ENCODE data around the gene DOCK8.

DNA sequence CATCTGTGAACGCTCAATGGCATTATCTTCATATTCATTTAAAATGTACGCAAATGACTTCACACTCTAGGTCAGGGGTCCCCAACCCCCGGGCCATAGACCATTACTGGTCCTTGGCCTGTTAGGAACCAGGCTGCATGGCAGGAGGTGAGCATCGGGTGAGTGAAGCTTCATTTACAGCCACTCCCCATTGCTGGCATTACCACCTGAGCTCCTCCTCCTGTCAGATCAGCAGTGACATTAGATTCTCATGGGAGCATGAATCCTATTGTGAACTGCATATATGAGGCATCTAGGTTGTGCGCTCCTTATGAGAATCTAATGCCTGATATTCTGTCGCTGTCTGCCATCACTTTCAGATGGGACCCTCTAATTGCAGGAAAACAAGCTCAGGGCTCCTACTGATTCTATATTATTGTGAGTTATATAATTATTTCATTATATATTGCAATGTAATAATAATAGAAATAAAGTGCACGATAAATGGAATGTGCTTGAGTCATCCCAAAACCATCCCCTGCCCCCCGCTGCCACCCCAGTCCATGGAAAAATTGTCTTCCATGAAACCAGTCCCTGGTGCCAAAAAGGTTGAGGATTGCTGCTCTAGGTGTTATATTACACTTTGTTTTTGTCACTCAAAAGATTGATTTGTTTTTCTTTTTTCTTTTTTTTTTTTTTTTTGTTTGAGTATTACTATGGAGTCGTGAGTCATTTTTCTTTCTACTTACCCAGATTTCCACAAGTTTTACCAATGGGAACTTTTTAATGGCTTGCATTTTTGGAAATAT, 127.2 kb downstream of the DOCK8 start:
- TF ChIP-seq, protein P1, sequence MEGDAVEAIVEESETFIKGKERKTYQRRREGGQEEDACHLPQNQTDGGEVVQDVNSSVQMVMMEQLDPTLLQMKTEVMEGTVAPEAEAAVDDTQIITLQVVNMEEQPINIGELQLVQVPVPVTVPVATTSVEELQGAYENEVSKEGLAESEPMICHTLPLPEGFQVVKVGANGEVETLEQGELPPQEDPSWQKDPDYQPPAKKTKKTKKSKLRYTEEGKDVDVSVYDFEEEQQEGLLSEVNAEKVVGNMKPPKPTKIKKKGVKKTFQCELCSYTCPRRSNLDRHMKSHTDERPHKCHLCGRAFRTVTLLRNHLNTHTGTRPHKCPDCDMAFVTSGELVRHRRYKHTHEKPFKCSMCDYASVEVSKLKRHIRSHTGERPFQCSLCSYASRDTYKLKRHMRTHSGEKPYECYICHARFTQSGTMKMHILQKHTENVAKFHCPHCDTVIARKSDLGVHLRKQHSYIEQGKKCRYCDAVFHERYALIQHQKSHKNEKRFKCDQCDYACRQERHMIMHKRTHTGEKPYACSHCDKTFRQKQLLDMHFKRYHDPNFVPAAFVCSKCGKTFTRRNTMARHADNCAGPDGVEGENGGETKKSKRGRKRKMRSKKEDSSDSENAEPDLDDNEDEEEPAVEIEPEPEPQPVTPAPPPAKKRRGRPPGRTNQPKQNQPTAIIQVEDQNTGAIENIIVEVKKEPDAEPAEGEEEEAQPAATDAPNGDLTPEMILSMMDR (conservative IDR thresholded peaks at IDR 0.05), result no peak
- TF ChIP-seq ZFX (IDR thresholded peaks at IDR 0.05), result no peak

Data from C4-2B (cell line).